Prostate gland (tissue), 2 donors: ENCODE measurements around the gene CTIF. TPM values are rescaled to one million over a fixed set of nuclear protein-coding genes. Genes with fewer than 3 reads are reported as not detected.

Experiments used
- DNase-seq: peaks from one replicate; pipeline ENCODE4 v3.0.0-alpha.2; 2019; ENCODE audit warnings: low spot score
- H3K27ac ChIP-seq, 2 donors: fragments of 200-600 bp; sonication (generic); 2 replicates each; pipeline ENCODE4 v1.5.1; 2017 to 2019
- H3K27me3 ChIP-seq: fragments of 200-600 bp; sonication (generic); replicated peaks from 2 replicates; pipeline ENCODE4 v1.5.1; 2019; ENCODE audit not compliant: insufficient read depth
- H3K36me3 ChIP-seq, 2 donors: fragments of 200-600 bp; sonication (generic); 1 replicate in 1 of 2; 2 replicates in 1 of 2; pipeline versions ENCODE4 v1.5.1 to v1.8.1; 2017 to 2019
- H3K4me1 ChIP-seq: fragments of 200-600 bp; sonication (generic); replicated peaks from 2 replicates; pipeline ENCODE4 v1.5.1; 2019
- H3K4me3 ChIP-seq, 2 donors: fragments of 200-600 bp; sonication (generic); 2 replicates each; pipeline ENCODE4 v1.5.1; 2017 to 2019
- H3K9me3 ChIP-seq: fragments of 200-600 bp; sonication (generic); 2 replicates; pipeline ENCODE4 v1.5.1; 2017
- CTCF ChIP-seq, 4 experiments: fragments of 200-600 bp in 2 of 4; fragments of 450-650 bp in 2 of 4; sonication (generic) in 2 of 4; IDR thresholded peaks; 1 replicate in 3 of 4; 2 replicates in 1 of 4; pipeline ENCODE4 v1.5.1; 2016 to 2019; ENCODE audit warnings: antibody characterized with exemption in 4 of 4, mild to moderate bottlenecking in 2 of 4, moderate library complexity in 2 of 4
- POLR2A ChIP-seq: fragments of 450-650 bp; IDR thresholded peaks from one replicate; pipeline ENCODE4 v1.6.1; 2016; ENCODE audit warnings: antibody characterized with exemption, mild to moderate bottlenecking
- POLR2AphosphoS5 ChIP-seq: sonication (generic); formaldehyde crosslinking; IDR thresholded peaks from one replicate; pipeline ENCODE4 v1.6.1; 2017; ENCODE audit warnings: antibody characterized with exemption
- WGBS: methylation state at CpG from one replicate; pipeline ENCODE4 v1.1.5; 2018; 5-methylcytosine and 5-hydroxymethylcytosine counted together
- intact Hi-C: fragments of 100-400 bp; cut with DNase I; formaldehyde crosslinking; loops from one replicate; pipeline ENCODE4 v1.14.2; 2022
- total RNA-seq, 2 donors: library from RNA; depleted of rRNA; stranded (reverse); fragments of >200 nt; gene quantifications; one replicate each; pipeline ENCODE4 v1.1.0, GENCODE V29; 2016

CTIF gene
- total RNA-seq, 2 donors from 2014 or later, result 8.1 to 57.9 TPM

DNA sequence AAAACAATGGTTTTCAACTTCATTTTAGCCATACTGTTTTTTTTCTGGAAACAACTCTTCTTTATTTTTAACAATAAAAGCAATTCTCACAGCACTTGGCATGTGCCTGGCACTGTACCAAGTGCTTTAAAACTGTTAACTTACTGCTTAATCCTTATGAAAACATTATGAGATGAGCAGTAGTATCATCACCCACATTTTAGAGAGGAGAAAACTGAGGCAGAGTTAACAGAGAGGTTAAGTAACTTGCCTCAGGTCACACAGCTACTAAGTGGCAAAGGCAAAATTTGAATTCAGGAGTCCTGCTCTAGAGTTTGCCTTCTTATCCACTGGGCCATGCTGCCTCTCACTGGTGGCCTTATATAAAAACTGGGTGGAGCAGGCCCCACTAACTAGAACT is 23.2 kb downstream of the CTIF start:
- no peak overlapping the region for H3K4me3 ChIP-seq
- H3K27me3 ChIP-seq, result no peaks in the 10 kb centered on the region
- H3K9me3 ChIP-seq, result no peaks in the 10 kb centered on the region
- no peaks in the 10 kb centered on the region for H3K36me3 ChIP-seq
- TF ChIP-seq POLR2AphosphoS5 (no peak), CTCF (IDR thresholded peaks at IDR 0.05) (no peak), POLR2A (no peak)
- intact Hi-C loops, result no loop called here
- H3K27ac ChIP-seq, result no peak overlapping the region
- no peak for DNase-seq
- no peaks in the 10 kb centered on the region for H3K4me1 ChIP-seq

DNA sequence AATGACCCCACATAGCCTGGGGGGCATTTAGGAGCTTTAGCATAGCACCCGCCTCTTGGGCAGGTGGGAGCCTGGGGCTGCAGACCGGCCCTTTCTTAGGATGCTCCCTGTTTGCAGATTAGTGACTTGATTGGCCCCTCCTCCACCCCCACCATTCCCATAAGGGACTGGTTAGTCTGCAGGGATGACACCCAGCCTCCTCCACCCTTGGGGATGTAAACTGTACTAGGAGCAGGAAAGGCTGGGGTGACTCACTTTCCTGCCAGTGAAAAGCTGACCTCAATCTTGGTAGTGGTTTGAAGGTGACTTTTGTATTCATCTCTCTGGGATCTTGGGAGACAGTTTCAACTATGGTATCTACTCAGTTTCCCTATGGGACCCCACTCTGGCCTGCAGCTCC is 24.2 kb downstream of the CTIF start:
- WGBS, result 83% methylated on average over 2 of the region's 2 CpGs

DNA sequence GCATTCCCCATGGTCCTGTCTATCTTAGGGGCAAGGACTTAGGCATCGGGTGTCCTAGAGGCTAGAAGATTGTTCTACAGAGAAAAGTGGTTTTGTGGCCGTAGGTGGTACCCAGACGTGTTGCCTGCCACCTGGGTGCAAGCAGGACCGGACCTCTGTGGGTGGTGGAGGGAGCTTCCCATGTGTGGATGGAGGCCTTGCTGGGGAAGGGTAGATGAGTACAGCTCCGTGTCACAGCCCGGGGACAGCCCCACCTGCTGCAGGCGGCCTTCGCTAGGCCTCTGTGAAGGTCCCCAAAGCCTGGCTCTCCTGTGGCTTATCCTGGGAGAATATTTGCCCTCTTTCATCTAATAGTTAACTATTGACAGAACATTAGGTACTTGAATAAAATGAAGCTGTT is 25.3 kb downstream of the CTIF start:
- Histone ChIP-seq H3K27me3 (no peaks in the 10 kb centered on the region), H3K9me3 (no peaks in the 10 kb centered on the region), H3K27ac (no peak overlapping the region), H3K36me3 (no peaks in the 10 kb centered on the region), H3K4me3 (no peak overlapping the region), H3K4me1 (no peaks in the 10 kb centered on the region)
- intact Hi-C loops, result no loop called here
- WGBS, result 94% methylated on average over 8 of the region's 8 CpGs
- DNase-seq, result no peak
- TF ChIP-seq CTCF (IDR thresholded peaks at IDR 0.05) (no peak), POLR2AphosphoS5 (no peak), POLR2A (no peak)

More for the DNA sequence above, 24.2 kb downstream of the CTIF start:
- DNase-seq, result no peak
- Histone ChIP-seq H3K27me3 (no peaks in the 10 kb centered on the region), H3K4me3 (no peak overlapping the region), H3K36me3 (no peaks in the 10 kb centered on the region), H3K9me3 (no peaks in the 10 kb centered on the region), H3K27ac (no peak overlapping the region), H3K4me1 (no peaks in the 10 kb centered on the region)
- TF ChIP-seq POLR2A, result no peak
- no peak for TF ChIP-seq CTCF (IDR thresholded peaks at IDR 0.05)
- TF ChIP-seq POLR2AphosphoS5, result no peak
- intact Hi-C loops, result no loop called here

GRCh38 chr18:48565105-48565504 is 26.3 kb downstream of the CTIF start:
- Histone ChIP-seq H3K4me3 (no peak overlapping the region), H3K4me1 (no peaks in the 10 kb centered on the region), H3K27me3 (no peaks in the 10 kb centered on the region), H3K36me3 (no peaks in the 10 kb centered on the region), H3K27ac (no peak overlapping the region), H3K9me3 (no peaks in the 10 kb centered on the region)
- TF ChIP-seq CTCF (IDR thresholded peaks at IDR 0.05) (no peak), POLR2A (no peak), POLR2AphosphoS5 (no peak)
- DNase-seq, result no peak
- intact Hi-C loops, result no loop called here
- 82% methylated on average over 10 of the region's 10 CpGs for WGBS

DNA sequence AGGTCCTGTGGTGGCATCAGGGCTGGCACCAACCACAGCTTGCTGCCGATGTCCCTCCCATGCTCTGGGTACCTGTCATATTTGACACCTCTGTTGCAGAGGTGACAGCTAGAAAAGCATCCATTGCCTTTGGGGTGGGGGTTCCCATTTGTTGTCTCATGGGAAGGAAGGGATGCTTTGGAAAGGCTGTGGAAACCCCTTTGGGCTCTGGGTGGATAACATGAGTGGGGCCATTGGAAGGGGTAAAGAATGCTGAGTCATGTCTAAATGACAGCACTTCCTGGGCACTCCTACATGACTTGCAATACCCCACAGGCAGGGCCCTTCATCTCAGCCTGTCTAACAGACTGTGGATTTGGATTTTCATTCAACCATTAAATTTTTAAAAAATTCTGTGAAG is 27.8 kb downstream of the CTIF start:
- no peaks in the 10 kb centered on the region for H3K4me1 ChIP-seq
- no peaks in the 10 kb centered on the region for H3K9me3 ChIP-seq
- intact Hi-C loops, result no loop called here
- no peak overlapping the region for H3K4me3 ChIP-seq
- TF ChIP-seq POLR2A (no peak), CTCF (IDR thresholded peaks at IDR 0.05) (no peak), POLR2AphosphoS5 (no peak)
- no peak overlapping the region for H3K27ac ChIP-seq
- H3K27me3 ChIP-seq, result no peaks in the 10 kb centered on the region
- H3K36me3 ChIP-seq, result no peaks in the 10 kb centered on the region
- no peak for DNase-seq
- WGBS, result 77% methylated on average over 1 of the region's 1 CpG
